MCF 10A (cell line): ENCODE data around the gene CORO6. TPM values are rescaled to one million over a fixed set of nuclear protein-coding genes. Genes with fewer than 3 reads are reported as not detected.

Source experiments
- BruUV-seq: library from RNA; stranded (reverse); fragments of 400-500 nt; replicated peaks from 2 replicates; lab custom pipeline; 2021; lab: Mats Ljungman, UMichigan
- CTCF ChIA-PET: fragments of 300-600 bp; sonication (Branson Sonifier 250); formaldehyde crosslinking; extraction: SDS; loops from one replicate; lab custom pipeline; 2021; ENCODE audit warnings: antibody characterized with exemption, inconsistent platforms; lab: Yijun Ruan, JAX
- POLR2A ChIA-PET: fragments of 300-600, 350-650 bp; sonication (Branson Sonifier 250); formaldehyde crosslinking; extraction: SDS; loops from one replicate; lab custom pipeline; 2020; ENCODE audit warnings: antibody characterized with exemption, inconsistent platforms; lab: Yijun Ruan, JAX
- DNase-seq: peaks from one replicate; pipeline ENCODE4 v3.0.0-alpha.2; 2018; ENCODE audit not compliant: unreplicated experiment
- H3K27ac Mint-ChIP-seq: one replicate; pipeline ENCODE4 v1.8.0; 2022; ENCODE audit warnings: mild to moderate bottlenecking, low read depth, mixed read lengths; ENCODE audit not compliant: unreplicated experiment
- H3K27me3 Mint-ChIP-seq: one replicate; pipeline ENCODE4 v1.8.0; 2022; ENCODE audit warnings: mixed read lengths; ENCODE audit not compliant: insufficient read depth, unreplicated experiment
- H3K36me3 Mint-ChIP-seq: one replicate; pipeline ENCODE4 v1.8.0; 2022; ENCODE audit warnings: mild to moderate bottlenecking, moderate library complexity, mixed read lengths; ENCODE audit not compliant: insufficient read depth, unreplicated experiment
- H3K4me1 Mint-ChIP-seq: one replicate; pipeline ENCODE4 v1.8.0; 2022; ENCODE audit warnings: mixed read lengths; ENCODE audit not compliant: insufficient read depth, unreplicated experiment
- H3K4me3 Mint-ChIP-seq: one replicate; pipeline ENCODE4 v1.8.0; 2022; ENCODE audit warnings: mild to moderate bottlenecking, moderate library complexity, mixed read lengths; ENCODE audit not compliant: unreplicated experiment
- H3K9me3 Mint-ChIP-seq: one replicate; pipeline ENCODE4 v1.8.0; 2022; ENCODE audit warnings: mixed read lengths; ENCODE audit not compliant: unreplicated experiment
- intact Hi-C: fragments of 100-400 bp; cut with micrococcal nuclease; formaldehyde crosslinking; loops from 2 replicates; pipeline ENCODE4 v1.14.1; 2022
- total RNA-seq: library from RNA; stranded (reverse); gene quantifications from 2 replicates; pipeline ENCODE4 v1.2.3, GENCODE V29; 2022
- TF ChIP-seq, protein P1 (sequence below): fragments of 200-600 bp; IDR thresholded peaks from one replicate; pipeline ENCODE4 v1.8.0; 2022; ENCODE audit warnings: antibody characterized with exemption, mild to moderate bottlenecking; ENCODE audit not compliant: unreplicated experiment

CORO6 gene
- total RNA-seq, 1 experiment from 2014 or later = 1.6 TPM

DNA sequence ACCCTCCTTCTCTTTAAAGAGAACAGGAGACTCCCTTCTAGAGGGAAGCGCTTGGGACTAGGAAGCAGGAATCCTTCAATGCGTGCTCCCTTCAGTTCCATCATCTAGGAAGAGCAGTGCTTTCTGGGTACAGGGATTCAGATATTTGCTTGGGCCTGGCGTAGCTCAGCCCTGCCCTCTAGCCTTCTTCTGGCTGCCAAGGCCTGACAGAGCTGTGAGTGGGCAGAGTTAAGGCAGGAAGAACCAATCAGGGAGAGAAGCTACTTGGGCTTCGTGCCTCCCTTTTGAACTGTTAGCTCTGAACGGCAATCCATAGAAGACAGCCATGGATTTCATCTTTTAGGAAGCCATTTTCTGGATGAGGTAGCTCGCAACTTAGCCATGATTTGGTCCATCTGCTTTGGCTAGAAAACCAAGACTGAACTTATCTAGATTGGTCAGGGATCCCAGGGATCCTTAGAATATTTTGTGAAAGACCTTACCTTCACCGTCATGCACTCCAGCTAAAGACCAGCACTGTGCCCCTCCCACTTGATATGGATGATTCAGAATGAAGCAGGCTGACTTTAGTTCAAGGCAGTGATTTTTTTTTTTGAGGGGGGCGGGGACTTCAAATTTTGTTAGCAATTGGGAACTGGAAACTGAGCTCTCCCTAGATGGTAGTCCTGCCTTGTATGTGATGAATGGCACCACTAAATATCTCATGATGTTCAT is 2.5 kb upstream of the CORO6 start:
- TF ChIP-seq, protein P1, sequence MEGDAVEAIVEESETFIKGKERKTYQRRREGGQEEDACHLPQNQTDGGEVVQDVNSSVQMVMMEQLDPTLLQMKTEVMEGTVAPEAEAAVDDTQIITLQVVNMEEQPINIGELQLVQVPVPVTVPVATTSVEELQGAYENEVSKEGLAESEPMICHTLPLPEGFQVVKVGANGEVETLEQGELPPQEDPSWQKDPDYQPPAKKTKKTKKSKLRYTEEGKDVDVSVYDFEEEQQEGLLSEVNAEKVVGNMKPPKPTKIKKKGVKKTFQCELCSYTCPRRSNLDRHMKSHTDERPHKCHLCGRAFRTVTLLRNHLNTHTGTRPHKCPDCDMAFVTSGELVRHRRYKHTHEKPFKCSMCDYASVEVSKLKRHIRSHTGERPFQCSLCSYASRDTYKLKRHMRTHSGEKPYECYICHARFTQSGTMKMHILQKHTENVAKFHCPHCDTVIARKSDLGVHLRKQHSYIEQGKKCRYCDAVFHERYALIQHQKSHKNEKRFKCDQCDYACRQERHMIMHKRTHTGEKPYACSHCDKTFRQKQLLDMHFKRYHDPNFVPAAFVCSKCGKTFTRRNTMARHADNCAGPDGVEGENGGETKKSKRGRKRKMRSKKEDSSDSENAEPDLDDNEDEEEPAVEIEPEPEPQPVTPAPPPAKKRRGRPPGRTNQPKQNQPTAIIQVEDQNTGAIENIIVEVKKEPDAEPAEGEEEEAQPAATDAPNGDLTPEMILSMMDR = no peak
- no peak overlapping the region for H3K27ac Mint-ChIP-seq
- H3K36me3 Mint-ChIP-seq = peaks cover 17% of the 10 kb centered on the region
- H3K4me1 Mint-ChIP-seq = peaks cover 39% of the 10 kb centered on the region
- no peak overlapping the region for H3K4me3 Mint-ChIP-seq
- H3K9me3 Mint-ChIP-seq = no peaks in the 10 kb centered on the region
- BruUV-seq = no TSS peak
- no peaks in the 10 kb centered on the region for H3K27me3 Mint-ChIP-seq
- intact Hi-C loops = no loop called here
- ChIA-PET POLR2A (interaction anchor here (0.6 to 1.9 kb wide), 4 partner anchors 9 to 394 kb away, joined by 3 to 16 read pairs (median 6); no protein-coding TSS in a partner anchor), CTCF (interaction anchor here (0.5 to 2.5 kb wide), 10 partner anchors 14 to 1440 kb away, joined by 3 to 11 read pairs (median 3); no protein-coding TSS in a partner anchor)
- DNase-seq = peak; percentile 20

DNA sequence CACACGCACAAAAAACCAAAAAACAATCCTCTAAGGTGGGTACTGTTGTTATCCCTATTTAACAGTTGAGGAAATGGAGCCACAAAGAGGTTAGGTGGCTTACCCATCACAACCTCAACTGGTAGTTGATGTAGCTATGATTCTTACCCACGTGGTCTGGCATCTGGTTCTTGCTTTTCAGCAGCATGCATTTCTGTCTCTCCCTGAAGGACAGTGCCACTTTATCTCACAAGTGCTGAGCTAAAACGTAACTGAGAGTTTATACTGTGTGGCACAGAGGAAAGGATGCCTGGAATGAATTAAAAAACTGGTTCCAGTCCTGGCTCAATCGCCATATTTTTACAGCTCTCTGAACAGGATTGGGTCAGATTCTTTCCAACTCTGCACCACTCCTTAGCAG is 1.9 kb upstream of the CORO6 start:
- no TSS peak for BruUV-seq

DNA sequence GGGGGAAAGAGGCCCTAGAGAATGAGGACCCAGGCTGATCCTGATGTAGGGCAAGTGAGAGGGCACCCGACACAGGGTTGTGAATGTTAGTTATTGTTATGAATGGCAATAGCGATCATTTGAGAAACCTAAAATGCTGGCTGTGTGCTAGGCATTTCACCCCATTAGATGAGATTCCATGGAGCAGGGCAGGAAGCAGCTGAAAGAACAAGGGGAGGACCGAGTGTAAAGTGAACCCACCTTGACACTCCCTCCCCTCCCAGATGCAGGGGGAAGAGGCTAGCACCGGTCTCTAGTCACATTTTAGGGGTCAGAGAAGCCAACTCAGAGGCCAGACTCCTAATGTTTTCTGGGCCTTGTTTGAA is 553 bp upstream of the CORO6 start:
- H3K9me3 Mint-ChIP-seq = no peaks in the 10 kb centered on the region
- no TSS peak for BruUV-seq
- no peak for DNase-seq
- H3K4me1 Mint-ChIP-seq = peaks cover 49% of the 10 kb centered on the region
- H3K36me3 Mint-ChIP-seq = peaks cover 14% of the 10 kb centered on the region
- ChIA-PET POLR2A (interaction anchor here (0.6 to 1.4 kb wide), 2 partner anchors 41 to 99 kb away, joined by 3 to 5 read pairs; no protein-coding TSS in a partner anchor), CTCF (interaction anchor here (0.8 to 1.1 kb wide), 3 partner anchors 15 to 371 kb away, joined by 3 to 5 read pairs (median 3); no protein-coding TSS in a partner anchor)
- H3K4me3 Mint-ChIP-seq = no peak overlapping the region
- intact Hi-C loops = no loop called here
- H3K27me3 Mint-ChIP-seq = no peaks in the 10 kb centered on the region
- peak overlapping the region; percentile 39 for H3K27ac Mint-ChIP-seq
- TF ChIP-seq, protein P1 = no peak

More for the DNA sequence above, 1.9 kb upstream of the CORO6 start:
- TF ChIP-seq, protein P1 = no peak
- Mint-ChIP-seq H3K4me3 (no peak overlapping the region), H3K27ac (no peak overlapping the region), H3K9me3 (no peaks in the 10 kb centered on the region), H3K4me1 (peaks cover 45% of the 10 kb centered on the region), H3K27me3 (no peaks in the 10 kb centered on the region), H3K36me3 (peaks cover 14% of the 10 kb centered on the region)
- intact Hi-C loops = no loop called here
- no peak for DNase-seq
- ChIA-PET CTCF (interaction anchor here (0.5 to 1.9 kb wide), 5 partner anchors 43 to 380 kb away, joined by 3 to 9 read pairs (median 4); no protein-coding TSS in a partner anchor), POLR2A (interaction anchor here (1.4 to 1.9 kb wide), 2 partner anchors 10 to 14 kb away, joined by 5 to 16 read pairs; no protein-coding TSS in a partner anchor)

DNA sequence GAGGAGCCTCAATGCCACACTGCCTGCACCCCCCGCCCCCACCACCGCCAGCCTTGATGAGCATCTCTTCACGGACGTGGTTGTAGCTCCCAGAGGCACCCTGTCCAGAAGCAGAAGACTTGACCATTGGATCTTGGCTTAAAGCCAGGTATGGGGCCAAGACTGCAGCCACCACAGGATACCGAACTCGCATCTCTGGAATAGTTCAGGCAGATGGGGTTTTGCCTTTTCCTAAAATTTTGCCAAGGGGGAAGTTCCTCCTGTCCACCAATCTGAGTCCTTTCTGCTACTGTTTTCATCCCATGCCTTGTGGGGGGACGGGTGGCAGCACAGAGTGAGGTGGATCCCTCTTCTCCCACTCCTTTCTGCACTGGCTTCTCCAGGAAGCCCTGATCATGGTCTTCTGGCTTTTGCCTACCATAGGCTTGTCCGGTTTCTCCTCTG is 939 bp downstream of the CORO6 start:
- Mint-ChIP-seq H3K9me3 (no peaks in the 10 kb centered on the region), H3K4me3 (peak overlapping the region; percentile 63), H3K27ac (no peak overlapping the region), H3K36me3 (peaks cover 9% of the 10 kb centered on the region), H3K27me3 (no peaks in the 10 kb centered on the region), H3K4me1 (peaks cover 49% of the 10 kb centered on the region)
- no TSS peak for BruUV-seq
- TF ChIP-seq, protein P1 = no peak
- intact Hi-C loops = no loop called here
- ChIA-PET POLR2A (interaction anchor here (1.3 kb wide), 1 partner anchor 21 kb away, joined by 3 read pairs; no protein-coding TSS in a partner anchor), CTCF (interaction anchor here (0.7 to 0.9 kb wide), 2 partner anchors 30 to 47 kb away, joined by 3 read pairs; no protein-coding TSS in a partner anchor)
- no peak for DNase-seq
